AG09309 (cell line): Measurements from ENCODE around the gene CELF2.

Source experiments
- DNase-seq: peaks from one replicate; pipeline ENCODE4 v3.0.0-alpha.2; 2010; ENCODE audit warnings: low read depth
- H3K4me3 ChIP-seq: 2 replicates; pipeline ENCODE4 v1.5.1; 2011; ENCODE audit warnings: mild to moderate bottlenecking, low read depth, low read length, moderate library complexity; ENCODE audit not compliant: control insufficient read depth
- TF ChIP-seq, protein P1 (sequence below): IDR thresholded peaks from 2 replicates; pipeline ENCODE4 v1.5.1; 2011; ENCODE audit warnings: mild to moderate bottlenecking, low read depth, low read length, inconsistent platforms; ENCODE audit not compliant: insufficient read depth, control insufficient read depth; ENCODE audit errors: missing control alignments

CELF2 gene

DNA sequence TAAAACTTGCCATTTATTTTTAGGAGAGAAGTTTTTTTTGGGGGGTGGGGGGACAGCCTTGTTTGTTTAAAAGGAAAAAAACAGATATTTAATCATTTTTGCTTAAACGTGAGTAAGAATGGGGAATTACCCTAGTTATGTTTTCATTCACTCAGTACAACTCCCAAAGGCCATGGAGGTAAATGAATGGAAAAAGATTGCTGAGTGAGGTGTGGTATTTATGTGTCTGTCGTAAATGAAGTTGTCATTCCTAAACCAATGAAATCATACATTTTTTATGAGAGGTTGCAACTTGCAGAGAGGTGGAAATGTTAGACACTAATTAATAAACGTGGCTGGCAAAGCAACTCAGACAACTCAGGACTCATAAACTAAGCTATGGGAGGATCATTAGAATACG, 218.1 kb downstream of the CELF2 start:
- DNase-seq: no peak
- no peak overlapping the region for H3K4me3 ChIP-seq
- TF ChIP-seq, protein P1, sequence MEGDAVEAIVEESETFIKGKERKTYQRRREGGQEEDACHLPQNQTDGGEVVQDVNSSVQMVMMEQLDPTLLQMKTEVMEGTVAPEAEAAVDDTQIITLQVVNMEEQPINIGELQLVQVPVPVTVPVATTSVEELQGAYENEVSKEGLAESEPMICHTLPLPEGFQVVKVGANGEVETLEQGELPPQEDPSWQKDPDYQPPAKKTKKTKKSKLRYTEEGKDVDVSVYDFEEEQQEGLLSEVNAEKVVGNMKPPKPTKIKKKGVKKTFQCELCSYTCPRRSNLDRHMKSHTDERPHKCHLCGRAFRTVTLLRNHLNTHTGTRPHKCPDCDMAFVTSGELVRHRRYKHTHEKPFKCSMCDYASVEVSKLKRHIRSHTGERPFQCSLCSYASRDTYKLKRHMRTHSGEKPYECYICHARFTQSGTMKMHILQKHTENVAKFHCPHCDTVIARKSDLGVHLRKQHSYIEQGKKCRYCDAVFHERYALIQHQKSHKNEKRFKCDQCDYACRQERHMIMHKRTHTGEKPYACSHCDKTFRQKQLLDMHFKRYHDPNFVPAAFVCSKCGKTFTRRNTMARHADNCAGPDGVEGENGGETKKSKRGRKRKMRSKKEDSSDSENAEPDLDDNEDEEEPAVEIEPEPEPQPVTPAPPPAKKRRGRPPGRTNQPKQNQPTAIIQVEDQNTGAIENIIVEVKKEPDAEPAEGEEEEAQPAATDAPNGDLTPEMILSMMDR: no peak

DNA sequence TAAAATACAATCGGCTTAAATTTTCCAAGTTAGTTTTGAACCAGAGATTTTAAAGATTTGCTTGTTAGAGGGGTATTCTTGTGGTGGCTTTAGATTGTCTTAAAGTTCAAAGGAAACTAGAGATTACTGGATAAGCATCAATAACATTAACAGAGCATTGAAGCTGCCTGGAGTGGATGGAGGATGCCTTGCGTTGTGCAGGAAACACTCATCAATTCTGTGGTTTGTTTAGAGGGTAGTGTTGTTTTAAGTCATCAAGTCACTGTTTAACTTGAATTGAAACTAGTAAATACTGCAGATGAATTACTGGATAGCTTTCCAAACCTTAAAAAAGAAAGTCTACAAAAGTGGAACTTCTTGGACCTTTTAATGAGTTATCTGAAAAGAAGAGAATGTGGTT, 218.6 kb downstream of the CELF2 start:
- TF ChIP-seq, protein P1: no peak
- no peak for DNase-seq
- no peak overlapping the region for H3K4me3 ChIP-seq

DNA sequence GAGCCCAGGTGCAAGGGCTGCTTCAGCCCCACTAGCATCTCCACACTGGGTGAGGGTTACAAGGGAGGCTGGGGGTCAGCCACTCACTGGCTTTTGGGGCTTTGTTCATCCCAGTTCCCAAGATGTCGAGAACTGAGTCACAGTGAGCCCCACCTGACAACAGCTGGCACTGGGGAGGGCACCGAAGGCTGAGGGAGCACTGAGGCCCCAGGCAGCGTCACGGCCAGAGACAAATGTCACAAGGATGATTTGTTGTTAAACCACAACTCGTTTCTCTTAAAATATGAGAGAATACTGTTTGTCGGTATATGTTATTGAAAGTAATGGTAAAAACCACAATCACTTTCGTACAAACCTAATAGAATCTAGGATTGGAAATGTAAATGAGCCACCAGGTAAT, 219.9 kb downstream of the CELF2 start:
- no peak for DNase-seq
- no peak overlapping the region for H3K4me3 ChIP-seq
- TF ChIP-seq, protein P1: no peak

DNA sequence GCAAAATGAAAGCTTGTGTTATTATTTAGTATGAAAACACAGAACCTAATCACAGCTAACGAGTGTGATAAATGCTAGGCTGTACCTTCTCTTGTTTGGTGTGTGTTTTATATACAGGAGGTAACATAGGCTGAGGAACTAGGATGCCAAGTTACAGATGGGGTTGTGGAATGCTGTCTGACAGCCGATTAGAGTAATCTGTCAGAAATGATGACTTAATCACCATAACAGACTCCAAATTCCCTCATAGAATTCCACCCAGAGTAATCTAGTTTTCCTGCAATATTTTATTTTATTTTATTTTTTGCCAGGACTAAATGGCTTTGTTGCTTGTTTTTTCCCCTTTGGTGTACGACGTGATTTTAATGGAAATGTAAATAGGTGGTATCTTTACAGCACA, 221.2 kb downstream of the CELF2 start:
- TF ChIP-seq, protein P1: no peak
- H3K4me3 ChIP-seq: no peak overlapping the region
- DNase-seq: no peak

DNA sequence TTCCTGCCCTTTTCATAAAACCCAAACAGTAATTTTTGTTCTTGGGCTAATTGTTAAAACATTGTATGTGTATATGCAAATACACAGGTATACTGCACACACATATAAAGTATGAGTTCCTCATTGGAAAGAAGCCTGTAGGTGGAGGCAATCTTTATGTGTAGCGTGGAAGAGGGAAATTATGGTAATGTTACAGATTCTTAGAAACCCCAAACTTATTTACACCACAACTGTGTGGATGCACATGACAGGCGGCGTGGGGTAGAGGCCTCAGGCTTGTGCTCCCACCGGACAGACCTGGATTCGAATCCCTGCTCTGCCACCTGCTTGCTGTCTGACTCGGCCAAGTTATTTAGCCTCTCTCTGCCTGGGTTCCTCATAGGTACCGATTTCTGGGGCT, 223.0 kb downstream of the CELF2 start:
- no peak for DNase-seq
- TF ChIP-seq, protein P1: no peak
- no peak overlapping the region for H3K4me3 ChIP-seq

DNA sequence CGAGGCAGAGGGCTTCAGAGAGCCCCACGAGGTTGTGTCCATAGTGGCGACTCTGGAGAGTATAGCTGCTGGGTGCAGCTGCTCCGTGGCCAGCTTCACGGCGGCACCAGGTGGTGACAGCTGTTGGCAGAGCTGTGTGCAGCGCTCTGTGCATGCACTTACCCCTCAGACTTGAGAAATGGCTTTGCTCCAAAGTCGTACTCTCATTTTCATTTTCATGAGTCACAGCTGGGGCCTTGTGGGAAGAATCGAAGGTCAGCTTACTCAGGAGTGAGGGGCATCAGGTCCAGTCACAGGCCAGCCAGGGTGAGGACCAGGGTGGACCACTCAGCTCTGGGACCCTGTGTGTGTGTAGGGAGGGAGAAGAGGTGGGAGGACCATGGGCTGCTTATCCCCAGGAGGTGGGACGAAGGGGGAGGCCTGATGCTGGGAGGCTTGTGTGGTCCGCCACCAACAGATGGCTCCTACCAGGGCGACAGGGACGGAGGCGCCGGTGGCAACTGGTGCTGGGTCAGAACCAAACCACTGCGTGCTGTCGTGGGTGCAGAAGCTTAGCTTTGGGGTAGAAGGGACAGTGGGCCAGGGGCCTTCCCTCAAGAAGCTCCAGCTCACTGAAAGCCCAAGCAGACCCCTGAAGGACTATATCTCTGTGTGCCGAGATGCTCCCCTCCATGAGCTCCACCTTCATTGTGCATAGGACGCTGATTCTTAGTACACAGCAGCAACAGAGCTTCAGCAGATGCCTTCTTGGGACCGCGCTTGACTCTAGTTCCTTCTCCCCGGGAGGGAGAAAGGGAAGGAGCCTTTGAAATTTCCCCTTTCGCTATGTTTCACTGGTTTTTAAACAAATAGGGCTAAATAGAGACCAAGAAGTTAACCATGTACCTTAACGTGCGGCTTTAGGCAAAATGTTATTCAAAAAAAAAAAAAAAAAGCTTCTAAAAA, 225.0 kb downstream of the CELF2 start:
- H3K4me3 ChIP-seq: no peak overlapping the region
- no peak for DNase-seq
- TF ChIP-seq, protein P1: no peak
